ENCODE measurements around the gene SLC30A7. TPM values are rescaled to one million over a fixed set of nuclear protein-coding genes. Genes with fewer than 3 reads are reported as not detected.
A peak's percentile ranks its signal among the peaks of the same experiment; 100 is the strongest.

SLC30A7 gene
- total RNA-seq, 1 experiment from 2014 or later: 55.0 TPM

DNA sequence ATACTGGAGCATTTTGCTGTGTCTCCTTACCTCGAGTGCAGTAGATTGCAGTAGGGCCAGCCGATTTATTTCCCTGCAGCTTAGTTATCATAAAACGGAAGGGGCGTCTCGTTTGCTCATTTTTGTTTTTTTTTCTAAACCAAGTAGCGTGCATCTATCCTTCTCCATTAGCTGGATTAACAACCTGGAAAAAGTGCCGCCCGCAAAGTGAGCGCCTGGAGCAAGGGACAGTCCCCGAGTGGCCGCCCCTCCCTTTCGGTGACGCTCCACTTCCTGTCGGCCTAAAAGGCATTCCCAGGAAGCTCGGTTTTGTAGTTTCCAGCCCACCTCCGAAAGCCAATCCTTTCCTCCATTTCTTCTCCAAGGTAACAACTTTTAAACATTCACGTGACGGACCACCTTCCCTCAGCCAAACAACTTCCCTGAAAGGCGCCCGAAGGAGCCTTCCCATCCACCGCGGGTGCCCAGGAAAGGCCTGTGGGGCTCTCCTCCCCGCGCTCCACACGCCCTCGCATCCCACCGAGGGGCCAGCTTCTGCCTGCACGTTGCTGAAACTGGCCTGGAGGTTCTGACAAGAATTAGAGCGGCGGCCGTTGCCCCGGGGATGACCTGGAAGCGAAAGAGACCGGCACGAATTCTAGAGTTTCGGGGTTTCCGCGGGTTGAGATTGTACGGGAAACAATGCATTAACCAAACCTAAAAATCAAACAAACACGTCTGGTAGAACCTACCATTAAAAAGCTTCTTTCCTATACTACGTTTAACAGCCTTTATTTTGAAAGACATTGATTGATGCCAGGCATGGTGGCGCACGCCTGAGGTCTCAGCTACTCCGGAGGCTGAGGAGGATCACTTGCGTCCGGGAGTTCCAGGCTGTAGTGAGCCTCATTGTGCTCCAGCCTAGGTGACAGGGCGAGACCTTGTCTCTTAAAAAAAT is 1.0 kb upstream of the SLC30A7 start, which contains the start of gene EXTL2:
EXTL2 (minus strand) TSS at position 240 of the 937 bp plus-strand sequence. CDS start 6,085 bp downstream, outside the sequence.
- peak; percentile 94 for DNase-seq (ENCODE audit: unreplicated experiment)
- peaks cover 6% of the 10 kb centered on the region for H3K4me1 Mint-ChIP-seq (ENCODE audit: insufficient read depth, unreplicated experiment)
- H3K36me3 Mint-ChIP-seq (ENCODE audit: insufficient read depth, unreplicated experiment): peaks cover 18% of the 10 kb centered on the region
- H3K27ac Mint-ChIP-seq (ENCODE audit: low read depth, unreplicated experiment): peak within 1 kb of the TSS; percentile 99
- CTCF ChIA-PET: interaction anchor here (0.6 to 1.9 kb wide), 6 partner anchors 10 to 1298 kb away, joined by 3 to 20 read pairs (median 3); partner anchors contain the start of gene RTCA
- peak within 1 kb of the TSS; percentile 96 for H3K4me3 Mint-ChIP-seq (ENCODE audit: unreplicated experiment)
- no peaks in the 10 kb centered on the region for H3K27me3 Mint-ChIP-seq (ENCODE audit: insufficient read depth, unreplicated experiment)
- BruUV-seq (replicated peaks): TSS peak; percentile 5
- POLR2A ChIA-PET: interaction anchor here (0.6 to 5.0 kb wide), 40 partner anchors 9 to 1130 kb away, joined by 3 to 139 read pairs (median 4); partner anchors contain the start of genes CDC14A, DBT, DPH5 and FRRS1
- intact Hi-C loops (cut with micrococcal nuclease): loop anchor here (10.0 kb wide), 1 partner anchor 760 kb away; the partner anchor contains the start of genes SASS6 and TRMT13
- H3K9me3 Mint-ChIP-seq (ENCODE audit: unreplicated experiment): peaks cover 8% of the 10 kb centered on the region
- TF ChIP-seq, protein P1, sequence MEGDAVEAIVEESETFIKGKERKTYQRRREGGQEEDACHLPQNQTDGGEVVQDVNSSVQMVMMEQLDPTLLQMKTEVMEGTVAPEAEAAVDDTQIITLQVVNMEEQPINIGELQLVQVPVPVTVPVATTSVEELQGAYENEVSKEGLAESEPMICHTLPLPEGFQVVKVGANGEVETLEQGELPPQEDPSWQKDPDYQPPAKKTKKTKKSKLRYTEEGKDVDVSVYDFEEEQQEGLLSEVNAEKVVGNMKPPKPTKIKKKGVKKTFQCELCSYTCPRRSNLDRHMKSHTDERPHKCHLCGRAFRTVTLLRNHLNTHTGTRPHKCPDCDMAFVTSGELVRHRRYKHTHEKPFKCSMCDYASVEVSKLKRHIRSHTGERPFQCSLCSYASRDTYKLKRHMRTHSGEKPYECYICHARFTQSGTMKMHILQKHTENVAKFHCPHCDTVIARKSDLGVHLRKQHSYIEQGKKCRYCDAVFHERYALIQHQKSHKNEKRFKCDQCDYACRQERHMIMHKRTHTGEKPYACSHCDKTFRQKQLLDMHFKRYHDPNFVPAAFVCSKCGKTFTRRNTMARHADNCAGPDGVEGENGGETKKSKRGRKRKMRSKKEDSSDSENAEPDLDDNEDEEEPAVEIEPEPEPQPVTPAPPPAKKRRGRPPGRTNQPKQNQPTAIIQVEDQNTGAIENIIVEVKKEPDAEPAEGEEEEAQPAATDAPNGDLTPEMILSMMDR (IDR thresholded peaks at IDR 0.05; ENCODE audit: unreplicated experiment): no peak

GRCh38 chr1:100896481-100896982 is 642 bp downstream of the SLC30A7 start:
- Mint-ChIP-seq H3K4me3 (ENCODE audit: unreplicated experiment) (peak overlapping the region; percentile 96), H3K9me3 (ENCODE audit: unreplicated experiment) (no peaks in the 10 kb centered on the region), H3K27ac (ENCODE audit: low read depth, unreplicated experiment) (peak overlapping the region; percentile 99), H3K27me3 (ENCODE audit: insufficient read depth, unreplicated experiment) (no peaks in the 10 kb centered on the region), H3K4me1 (ENCODE audit: insufficient read depth, unreplicated experiment) (peaks cover 6% of the 10 kb centered on the region), H3K36me3 (ENCODE audit: insufficient read depth, unreplicated experiment) (peaks cover 32% of the 10 kb centered on the region)
- intact Hi-C loops (cut with micrococcal nuclease): loop anchor here (10.0 kb wide), 1 partner anchor 762 kb away; the partner anchor contains the start of genes SASS6 and TRMT13
- TF ChIP-seq, protein P1 (IDR thresholded peaks at IDR 0.05; ENCODE audit: unreplicated experiment): no peak
- peak; percentile 69 for DNase-seq (ENCODE audit: unreplicated experiment)
- CTCF ChIA-PET: interaction anchor here (1.2 kb wide), 1 partner anchor 342 kb away, joined by 3 read pairs; no protein-coding TSS in a partner anchor
- POLR2A ChIA-PET: interaction anchor here (0.6 to 5.0 kb wide), 20 partner anchors 12 to 927 kb away, joined by 3 to 139 read pairs (median 6); partner anchors contain the start of genes CDC14A, DBT, DPH5 and RTCA
- no TSS peak for BruUV-seq (replicated peaks)

DNA sequence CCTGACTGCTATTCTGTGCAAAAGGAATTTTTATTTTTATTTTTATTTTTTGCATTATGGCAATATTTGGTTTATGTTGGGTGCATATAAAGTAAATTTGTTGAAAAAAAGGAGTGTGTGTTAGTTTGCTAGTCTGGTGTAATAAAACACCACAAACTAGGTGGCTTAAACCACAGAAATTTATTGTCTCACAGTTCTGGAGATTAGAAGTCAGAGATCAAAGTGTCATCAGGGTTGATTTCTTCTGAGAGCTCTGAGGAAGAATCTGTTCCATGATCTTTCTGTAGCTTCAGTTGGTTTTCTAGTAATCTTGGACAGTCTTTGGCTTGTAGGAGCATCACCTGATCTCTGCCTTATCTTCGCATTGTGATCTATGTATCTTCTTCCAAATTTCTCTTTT is 6.5 kb downstream of the SLC30A7 start:
- Mint-ChIP-seq H3K27me3 (ENCODE audit: insufficient read depth, unreplicated experiment) (no peaks in the 10 kb centered on the region), H3K27ac (ENCODE audit: low read depth, unreplicated experiment) (no peak overlapping the region), H3K36me3 (ENCODE audit: insufficient read depth, unreplicated experiment) (peaks cover 66% of the 10 kb centered on the region), H3K9me3 (ENCODE audit: unreplicated experiment) (peaks cover 7% of the 10 kb centered on the region), H3K4me1 (ENCODE audit: insufficient read depth, unreplicated experiment) (no peaks in the 10 kb centered on the region), H3K4me3 (ENCODE audit: unreplicated experiment) (no peak overlapping the region)
- no peak for DNase-seq (ENCODE audit: unreplicated experiment)
- intact Hi-C loops (cut with micrococcal nuclease): no loop called here
- TF ChIP-seq, protein P1 (IDR thresholded peaks at IDR 0.05; ENCODE audit: unreplicated experiment): no peak
- BruUV-seq (replicated peaks): no TSS peak
- CTCF ChIA-PET: interaction anchor here (0.5 to 0.9 kb wide), 2 partner anchors 387 to 560 kb away, joined by 4 read pairs; no protein-coding TSS in a partner anchor
- POLR2A ChIA-PET: no interaction called here

Measured in MCF 10A (cell line).